OCI-LY3 (cell line): ENCODE results near the gene ATOH1.
A peak's percentile ranks its signal among the peaks of the same experiment; 100 is the strongest.

Experiments
- CTCF ChIP-seq: fragments of 200-600, 300-600 bp; sonication (generic); IDR thresholded peaks from 2 replicates; pipeline ENCODE4 v1.5.1; 2014; ENCODE audit warnings: antibody characterized with exemption, low read length, low read depth
- EZH2phosphoT487 ChIP-seq: fragments of 200-600 bp; shearing (Covaris generic); IDR thresholded peaks from 2 replicates; pipeline ENCODE4 v1.6.1; 2018; ENCODE audit warnings: antibody characterized with exemption, mixed run types, low read depth

- TF ChIP-seq CTCF = peak; percentile 11; the same call in 1 of the 2 replicates
- TF ChIP-seq EZH2phosphoT487 = no peak
Observed at GRCh38 chr4:93865650-93866049, 37.1 kb downstream of the ATOH1 start.
